HG03439 (cell line): ENCODE results near the gene NAT10.
"Not testable (repeated sequence)": the region's sequence is repeated elsewhere in the genome, so short reads cannot be mapped to it uniquely, and the experiment has no call there.

Experiments
- ATAC-seq: cut with Tn5 transposase; IDR thresholded peaks from one replicate; pipeline ENCODE4 v1.9.1; 2021; ENCODE audit warnings: mild to moderate bottlenecking, moderate library complexity; ENCODE audit not compliant: unreplicated experiment

The NAT10 gene

DNA sequence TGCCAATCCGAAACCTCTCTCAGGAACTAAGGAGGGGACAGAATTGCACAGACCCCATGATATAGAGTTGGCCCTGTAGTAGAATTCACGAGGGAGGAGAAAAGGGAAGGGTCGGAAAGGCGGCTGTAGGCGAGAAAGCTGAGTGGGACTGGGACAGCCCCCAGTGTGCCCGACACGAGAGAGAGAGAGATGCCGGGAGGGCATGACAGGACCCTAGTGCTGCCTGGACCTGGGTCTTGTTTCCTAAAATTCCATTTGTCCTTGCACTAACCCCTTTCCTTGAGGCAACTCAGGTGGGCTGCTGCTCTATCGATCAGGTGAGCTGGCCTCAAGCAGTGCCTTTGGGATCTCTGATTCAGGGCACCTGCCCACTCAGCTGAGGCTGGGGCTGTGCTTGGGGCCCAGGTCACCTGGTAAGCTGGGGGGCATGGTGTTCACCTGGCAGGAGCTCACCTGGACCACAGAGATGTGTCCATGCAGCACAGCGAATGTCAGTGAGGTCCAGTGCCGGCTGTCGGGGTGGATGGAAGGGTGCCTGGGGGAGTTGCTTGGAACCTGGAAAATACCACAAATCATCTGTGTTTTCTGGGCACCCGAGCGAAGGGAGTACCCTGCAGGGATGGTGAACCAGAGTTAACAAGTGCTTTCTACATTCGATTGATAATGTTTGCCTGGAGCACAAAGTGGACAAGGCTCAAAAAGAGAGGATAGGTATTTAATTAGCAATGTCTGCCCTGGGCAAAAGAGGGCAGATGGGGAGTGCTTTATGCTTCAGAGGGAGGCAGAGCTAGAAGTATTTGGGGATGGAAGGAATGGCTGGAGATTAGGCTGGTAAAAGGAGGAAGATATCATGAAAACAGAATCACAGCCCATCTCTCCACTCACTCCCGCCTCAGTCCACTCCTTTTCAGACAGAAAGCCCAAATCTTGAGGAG is 61.6 kb downstream of the NAT10 start:
- no peak for ATAC-seq

DNA sequence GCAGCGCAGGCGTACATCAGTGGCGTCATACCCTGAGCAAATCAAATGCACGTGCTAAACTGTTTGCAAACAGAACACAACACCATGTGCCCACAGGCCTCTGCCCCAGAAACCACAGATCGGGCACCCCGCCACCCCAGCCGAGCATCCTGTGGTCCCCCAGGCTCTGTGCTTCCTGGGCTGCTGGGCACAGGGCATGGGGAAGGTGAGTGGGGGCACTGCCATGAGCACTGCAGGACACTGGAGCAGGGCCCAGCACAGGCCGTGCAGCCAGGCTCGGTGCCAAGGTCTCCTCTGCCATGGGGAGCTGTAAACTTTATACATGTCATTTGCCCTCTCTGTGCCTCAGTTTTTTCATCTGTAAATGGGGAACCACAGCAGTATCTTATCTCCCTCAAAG is 62.5 kb downstream of the NAT10 start:
- ATAC-seq, result no peak

DNA sequence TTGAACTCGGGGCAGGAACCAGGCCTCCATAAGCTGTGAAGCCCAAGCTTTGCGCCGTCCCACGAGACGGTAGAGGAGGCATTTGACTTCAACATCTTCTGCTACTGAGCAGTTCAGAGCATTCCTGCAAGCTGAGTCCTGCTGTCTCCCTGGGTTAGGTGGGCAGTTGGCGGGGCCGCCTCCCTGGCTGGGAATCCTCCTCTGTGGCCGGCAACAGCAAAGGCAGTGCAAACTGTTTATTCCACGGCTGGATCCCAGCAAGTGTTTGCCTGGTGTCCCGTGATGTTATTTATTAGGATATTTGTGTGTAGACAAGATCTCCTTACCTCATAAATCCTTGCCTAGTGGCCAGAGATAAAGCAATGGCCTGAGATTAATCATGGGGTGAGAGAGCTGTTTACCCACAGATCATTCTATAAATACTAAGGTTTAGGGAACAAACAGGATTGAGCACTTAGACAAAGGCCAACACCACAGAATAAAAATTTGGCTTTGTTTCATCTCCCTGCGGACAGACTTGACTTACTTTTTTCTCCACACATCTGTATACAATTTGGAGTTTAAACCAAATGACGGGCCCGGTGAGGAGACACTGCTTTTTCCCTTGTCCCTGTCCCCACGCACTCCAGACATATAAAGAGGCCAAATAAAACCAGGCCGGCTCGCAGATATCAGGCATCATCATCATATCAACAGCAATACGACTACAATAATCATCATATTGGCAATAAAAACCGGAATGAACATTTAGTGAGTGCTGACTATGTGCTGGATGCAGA is 63.4 kb downstream of the NAT10 start:
- ATAC-seq, result no peak

DNA sequence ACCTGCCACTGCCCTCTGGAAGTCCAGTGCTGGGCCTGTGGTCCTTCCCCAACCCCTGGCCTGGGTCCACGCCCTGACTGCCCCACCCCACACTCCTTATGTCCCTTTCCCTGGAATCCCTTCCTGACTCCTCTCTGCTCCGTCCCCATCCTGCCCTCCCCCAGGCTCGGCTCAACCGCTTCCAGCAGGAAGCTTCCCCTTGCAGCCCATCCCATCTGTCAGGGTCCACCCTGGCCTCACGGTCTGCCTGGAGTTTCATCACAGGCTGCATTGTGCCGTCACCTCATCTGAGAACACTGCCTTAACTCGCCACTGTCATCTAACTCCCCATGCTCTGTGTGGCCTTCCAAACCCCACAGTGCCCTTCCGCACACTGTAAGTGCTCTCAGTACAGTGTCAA is 64.3 kb downstream of the NAT10 start:
- no peak for ATAC-seq

DNA sequence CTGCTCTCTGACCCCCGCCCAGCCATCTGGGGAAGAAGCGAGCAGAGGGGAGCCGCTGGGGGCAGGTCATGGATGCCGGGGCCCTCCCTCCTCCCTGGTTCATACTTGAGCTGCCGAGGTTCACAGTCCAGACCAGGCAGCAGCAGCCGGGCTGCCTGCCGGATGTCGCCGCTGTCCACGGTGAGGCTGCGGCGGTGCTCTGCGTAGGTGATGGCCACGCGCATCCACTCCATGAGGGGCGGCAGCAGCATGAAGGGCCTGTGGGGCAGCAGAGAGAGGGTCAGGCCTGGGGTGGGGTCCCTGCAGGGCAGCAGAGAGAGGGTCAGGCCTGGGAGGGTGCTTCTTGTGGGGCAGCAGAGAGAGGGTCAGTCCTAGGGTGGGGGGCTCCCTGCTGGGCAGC is 67.6 kb downstream of the NAT10 start:
- ATAC-seq, result no peak

DNA sequence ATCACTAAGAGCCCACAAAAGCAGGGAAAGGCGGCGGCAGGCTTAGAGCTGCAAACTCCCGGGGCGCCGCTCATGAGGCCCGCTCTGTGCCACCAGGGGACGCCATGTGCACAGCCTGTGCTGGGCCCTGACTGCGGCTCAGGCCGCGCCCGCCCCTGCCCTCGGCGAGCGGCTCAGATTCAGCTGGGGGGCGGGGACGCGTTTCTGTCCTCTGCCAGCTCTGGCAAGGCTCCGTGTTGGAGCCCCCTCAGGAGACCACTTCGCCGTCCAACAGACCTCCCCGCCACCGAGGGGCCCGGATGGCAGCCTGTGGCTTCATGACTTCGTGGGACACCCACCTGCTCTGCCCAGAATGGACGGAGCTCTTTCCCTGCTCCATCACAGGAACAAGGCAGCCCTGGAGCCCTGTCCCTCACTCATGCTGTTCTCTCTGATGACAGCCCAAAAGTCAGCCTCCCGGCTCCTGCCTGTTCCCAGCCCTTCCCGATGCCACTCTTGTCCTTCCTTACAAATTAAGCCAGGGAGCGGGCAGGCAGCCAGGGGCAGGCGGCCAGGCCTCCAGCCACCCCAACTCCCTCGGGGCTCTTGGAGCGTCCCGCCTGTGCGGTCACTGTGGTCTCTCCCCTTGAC is 69.1 kb downstream of the NAT10 start:
- peak; percentile 84 for ATAC-seq

DNA sequence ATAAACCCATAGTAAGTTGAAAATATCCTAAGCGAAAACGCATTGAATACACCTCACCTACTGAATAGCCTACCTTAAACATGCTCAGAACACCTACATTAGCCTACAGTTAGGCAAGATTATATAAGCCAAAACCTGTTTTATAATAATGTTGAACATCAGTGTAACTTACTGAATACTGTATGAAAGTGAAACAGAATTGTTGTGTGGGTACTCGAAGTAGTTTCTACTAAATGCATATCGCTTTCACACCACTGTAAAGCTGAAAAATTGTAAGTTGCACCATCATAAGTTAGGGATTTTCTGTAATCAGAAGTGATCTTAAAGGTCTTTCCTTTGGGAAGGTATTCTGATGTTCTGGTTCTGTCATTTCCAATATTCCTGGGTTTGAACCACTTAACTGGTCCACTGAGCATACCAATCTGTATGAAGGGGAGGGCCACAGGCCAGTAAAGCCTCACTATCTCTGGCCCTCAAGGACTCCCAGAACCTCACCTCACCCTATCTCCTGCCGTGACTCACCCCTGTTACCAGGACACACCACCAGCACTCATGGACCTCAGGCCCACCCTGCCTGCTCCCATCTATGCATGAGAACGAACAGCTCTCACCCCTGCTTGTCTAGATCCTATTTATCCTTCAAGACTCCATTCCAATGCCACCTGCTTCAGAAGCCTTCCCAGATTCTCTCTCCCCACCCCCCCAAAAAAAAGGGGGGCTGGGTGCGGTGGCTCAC is 70.0 kb downstream of the NAT10 start:
- ATAC-seq, result no peak

DNA sequence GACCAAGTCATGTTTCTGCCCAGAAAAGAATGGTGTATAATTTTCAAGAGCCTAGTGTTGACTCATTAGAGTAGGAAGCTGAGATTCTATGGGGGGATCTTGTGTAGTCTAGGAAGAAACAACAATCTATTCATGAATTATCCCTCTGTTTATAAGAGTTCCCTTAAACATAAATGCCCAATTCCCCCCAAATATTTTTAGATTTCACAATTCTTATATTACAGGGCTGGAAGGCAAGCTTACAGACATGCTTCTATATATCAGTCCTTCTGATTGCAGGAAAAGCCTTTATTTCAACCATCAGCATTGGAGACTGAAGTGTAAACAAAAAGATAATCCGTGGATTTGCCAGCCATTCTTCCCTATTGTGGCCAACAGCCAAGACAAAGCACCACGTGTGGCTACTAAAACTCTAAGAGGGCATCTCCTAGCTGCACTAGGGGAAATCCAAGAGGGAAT is 71.4 kb downstream of the NAT10 start:
- ATAC-seq, result no peak

DNA sequence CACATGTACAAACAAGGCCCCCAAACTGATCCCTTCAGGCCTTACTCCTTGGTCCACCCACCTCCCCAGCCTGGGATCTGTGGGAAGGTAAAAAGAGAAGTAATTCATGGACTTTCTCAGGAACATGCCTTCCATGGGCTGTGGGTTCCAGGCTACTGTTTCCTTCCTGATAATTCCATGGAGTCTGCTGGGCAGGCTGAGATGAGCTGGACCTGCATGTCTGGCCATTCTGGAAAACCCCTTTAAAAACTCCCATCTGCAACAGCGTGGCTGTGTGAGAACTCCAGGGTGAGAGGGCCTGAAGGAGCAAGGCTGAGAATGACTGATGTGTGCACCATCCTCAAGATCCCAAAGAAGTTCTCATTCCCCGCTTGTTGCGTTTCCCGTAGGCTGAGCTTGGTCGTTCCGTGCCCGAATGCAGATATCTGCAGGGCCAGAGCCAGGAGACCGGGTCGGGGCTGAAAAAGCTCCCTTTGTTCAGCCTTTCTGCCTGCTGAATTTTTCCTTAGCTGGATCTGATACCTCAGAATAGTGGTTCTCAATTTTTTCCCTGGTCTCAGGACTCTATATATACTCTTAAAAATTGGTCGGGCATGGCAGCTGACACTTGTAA is 72.9 kb downstream of the NAT10 start:
- no peak for ATAC-seq

DNA sequence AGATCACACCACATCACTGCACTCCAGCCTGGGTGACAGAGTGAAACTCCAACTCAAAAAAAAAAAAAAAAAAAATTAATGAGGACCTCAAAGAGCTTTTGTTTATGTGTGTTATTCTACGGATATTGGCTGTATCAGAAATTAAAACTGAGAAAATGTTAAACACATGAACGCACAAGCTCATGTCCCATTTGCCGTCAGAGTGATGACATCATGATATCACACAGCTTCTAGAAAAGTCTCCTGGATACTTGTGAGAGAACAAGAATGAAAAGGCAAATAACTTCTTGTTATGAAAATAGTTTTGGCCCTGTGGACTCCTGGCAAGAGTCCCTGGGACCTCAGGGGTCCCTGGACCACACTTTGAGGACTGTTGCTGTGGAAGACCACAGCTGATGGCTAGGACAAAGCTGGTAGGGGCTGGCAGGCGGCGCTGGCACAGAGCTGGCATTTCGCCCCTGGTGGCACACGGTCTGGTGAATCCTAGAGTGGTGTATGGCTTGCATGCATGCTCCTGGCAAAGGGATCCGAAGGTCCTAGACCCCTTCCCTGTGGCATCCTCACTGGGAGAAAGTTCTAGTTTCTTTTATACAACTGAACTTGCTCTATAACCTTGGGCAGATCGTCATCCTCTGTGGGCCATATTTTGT is 73.7 kb downstream of the NAT10 start:
- no peak for ATAC-seq

DNA sequence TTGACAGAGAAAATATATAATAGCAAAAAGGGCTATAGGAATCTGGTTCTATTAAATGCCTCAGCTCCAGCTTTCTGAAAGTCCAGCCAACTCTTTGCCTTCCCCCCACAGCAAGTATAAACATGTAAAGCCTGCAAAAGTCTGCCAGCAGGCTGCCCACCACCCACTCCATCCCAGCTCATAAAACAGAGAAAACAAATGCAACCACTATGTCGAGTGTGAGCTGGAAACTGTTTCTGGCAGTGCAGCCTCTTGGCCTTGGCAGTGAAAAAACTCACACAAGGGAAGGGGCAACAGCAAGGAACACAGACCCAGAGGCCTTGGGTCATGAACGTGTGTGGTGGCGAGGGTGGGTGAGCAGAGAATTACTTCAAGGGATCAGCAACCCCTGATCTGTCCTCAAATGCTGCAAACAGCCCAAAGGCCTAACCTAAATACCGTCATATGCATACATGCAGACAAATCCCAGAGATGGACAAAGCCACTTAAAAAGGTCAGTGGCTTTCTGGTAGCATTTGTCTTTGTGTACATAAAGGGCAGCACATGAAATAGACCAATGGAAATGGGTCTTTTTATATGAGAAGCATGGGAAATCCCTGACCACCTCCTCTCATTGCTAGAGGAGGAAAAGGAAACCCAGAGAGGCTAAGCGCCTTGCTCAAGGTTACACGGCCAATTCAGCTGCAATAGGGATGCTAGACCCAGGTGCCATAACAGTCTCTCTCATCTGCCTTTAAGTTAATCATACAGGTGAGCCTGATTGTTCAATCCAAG is 74.8 kb downstream of the NAT10 start:
- ATAC-seq, result no peak

DNA sequence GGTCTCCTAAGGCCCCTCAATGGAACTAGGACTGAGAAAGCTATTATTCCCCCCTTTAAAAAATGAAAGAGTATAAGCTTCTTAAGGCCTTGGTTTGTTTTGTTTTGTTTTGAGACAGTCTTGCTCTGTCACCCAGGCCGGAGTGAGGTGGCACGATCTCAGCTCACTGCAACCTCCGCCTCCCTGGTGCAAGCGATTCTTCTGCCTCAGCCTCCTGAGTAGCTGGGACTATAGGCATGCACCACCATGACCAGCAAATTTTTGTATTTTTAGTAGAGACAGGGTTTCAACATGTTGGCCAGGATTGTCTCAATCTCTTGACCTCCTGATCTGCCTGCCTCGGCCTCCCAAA is 75.4 kb downstream of the NAT10 start:
- not testable (repeated sequence) for ATAC-seq

DNA sequence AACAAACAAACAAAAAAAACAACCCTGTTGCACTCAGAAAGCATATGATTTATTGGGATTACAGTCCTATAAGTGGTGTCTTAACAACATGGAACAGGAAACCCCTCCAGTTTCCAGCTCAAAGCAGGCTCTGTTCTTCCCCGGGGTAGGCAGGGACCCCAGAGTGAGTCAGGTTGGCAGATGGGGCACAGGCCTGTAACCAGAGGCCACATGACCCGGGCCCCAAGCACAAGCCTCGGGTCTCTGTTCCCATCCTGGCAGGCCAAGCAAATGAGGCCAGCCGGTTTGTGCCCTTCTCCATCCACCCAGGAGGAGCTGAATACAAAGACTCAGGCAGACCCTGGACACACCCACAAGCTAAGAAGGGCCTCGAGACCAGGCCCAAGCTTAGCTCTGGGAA is 75.8 kb downstream of the NAT10 start:
- ATAC-seq, result no peak

DNA sequence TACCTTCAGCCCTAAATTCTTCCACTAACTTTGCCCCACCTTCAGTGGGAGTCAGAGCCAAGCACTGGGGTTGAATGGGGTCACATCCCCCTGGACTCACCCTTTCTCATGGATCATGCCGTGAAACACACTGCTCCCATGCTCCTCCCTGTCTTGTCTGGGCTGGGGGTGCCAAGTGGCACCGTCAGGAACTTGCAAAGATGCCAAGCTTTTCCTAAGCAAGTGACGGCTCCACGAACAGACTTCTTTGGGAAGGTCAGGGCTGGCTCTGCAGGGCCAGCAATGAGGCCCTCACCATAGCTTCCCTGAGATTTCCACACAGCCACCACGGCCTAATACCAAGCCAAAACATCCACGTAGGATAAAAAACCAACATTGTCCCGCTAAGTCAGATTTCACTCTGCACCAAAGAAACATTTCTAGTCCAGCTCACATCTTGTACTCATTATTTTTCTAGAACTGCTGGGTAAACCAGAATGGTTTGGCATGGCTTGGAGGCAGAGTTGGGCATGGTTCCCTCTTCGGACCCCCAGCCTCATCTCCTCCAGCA is 76.5 kb downstream of the NAT10 start:
- ATAC-seq, result no peak

DNA sequence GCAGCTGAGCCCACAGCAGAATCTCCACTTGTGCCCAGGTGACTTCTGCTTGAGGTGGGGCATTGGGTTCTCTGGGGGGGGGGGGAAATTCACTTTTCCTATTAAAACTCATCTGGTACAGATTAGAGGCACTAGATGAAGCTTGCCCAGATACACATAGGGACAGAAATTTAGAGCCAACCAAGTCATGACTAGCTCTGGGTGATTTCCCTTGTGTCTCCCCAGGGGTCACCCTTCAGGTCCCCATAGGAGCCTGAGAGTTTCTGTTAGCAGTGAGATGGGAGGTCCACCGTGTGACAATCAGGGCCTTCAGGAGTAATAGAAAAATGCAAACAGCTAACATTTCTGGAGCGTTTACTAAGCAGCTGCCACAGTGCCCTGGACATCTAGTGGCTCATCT is 77.0 kb downstream of the NAT10 start:
- ATAC-seq, result no peak

DNA sequence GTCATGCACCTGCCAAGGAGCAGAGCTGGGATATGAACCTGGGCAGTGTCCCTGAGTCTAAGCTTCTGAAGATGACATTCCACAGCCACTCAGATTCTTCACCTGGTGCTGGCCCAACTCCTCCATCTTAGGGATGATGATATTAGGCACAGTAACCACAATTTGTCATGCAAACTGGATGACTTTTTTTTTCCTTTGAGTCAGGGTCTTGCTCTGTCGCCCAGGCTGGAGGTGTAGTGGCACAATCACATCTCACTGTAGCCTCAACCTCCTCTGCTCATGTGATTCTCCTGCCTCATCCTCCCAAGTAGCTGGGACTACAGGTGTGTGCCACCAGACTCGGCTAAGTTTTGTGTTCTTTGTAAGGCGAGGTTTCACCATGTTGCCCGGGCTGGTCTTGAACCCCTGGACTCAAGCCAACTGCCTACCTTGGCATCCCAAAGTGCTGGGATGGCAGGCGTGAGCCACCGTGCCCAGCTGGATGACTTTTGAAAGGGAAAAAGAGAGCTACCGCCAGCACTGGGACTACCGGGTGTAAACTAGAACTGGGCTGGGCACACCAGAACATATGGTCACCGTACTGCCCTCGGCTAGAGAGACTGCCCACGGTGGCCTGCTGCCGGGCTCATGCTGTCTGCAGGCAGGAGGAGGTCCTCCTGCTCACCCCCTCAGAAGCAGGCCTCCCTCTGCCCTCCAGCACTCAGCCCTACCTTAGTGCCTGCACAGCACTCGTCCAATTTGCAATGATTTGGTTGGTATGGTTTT is 77.7 kb downstream of the NAT10 start:
- ATAC-seq, result no peak

DNA sequence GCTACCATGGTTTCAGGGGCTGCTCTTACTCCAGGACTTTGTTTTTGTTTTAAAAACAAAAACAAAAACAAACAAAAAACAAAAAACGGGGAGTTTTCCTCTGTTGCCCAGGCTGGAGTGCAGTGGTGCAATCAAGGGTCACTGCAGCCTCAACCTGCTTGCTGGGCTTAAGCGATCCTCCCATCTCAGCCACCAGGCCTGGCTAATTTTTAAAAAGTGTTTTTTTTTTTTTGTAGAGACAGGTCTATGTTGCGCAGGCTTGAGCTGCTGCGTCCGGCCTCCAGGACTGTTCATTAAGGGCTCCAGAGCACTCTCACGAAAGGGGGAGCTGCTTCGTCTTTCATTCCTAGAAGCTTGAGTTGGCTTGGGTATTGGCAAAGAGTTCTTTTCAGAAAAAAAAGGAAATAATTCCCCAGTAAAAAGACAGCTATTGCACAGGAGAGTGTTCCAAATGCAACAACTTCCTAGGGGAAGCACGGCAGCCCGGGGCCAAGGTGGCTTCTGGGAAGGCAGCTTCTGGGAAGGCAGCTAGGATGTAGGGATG is 78.5 kb downstream of the NAT10 start:
- ATAC-seq, result no peak

DNA sequence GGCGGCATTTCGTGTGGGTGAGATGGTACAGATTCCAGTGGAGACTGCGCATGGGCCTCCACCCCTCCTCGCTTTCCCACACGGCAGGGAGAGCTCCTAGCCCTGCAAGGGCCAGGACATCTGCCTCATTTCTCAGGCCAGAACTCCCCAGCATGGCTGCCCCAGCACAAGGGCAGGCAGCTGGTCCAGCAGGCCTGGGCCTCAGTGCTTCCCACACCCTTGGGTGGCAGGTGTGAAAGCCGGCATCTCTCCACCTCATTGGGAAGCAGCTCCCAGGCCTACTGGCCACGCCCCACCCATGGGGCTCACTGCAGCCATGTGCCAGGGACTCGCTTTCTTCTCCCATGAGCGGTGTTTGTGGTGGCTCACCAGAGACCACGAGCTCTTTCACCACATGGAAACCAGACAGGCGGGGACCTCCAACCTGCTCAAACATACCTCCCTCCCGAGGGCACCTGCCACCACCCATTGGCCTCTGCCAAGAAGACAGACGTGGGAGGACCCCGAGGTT is 79.1 kb downstream of the NAT10 start:
- ATAC-seq, result no peak
